ENCODE measurements around the gene PSG6.
"Not testable (repeated sequence)": the region's sequence is repeated elsewhere in the genome, so short reads cannot be mapped to it uniquely, and the experiment has no call there.

PSG6 gene

DNA sequence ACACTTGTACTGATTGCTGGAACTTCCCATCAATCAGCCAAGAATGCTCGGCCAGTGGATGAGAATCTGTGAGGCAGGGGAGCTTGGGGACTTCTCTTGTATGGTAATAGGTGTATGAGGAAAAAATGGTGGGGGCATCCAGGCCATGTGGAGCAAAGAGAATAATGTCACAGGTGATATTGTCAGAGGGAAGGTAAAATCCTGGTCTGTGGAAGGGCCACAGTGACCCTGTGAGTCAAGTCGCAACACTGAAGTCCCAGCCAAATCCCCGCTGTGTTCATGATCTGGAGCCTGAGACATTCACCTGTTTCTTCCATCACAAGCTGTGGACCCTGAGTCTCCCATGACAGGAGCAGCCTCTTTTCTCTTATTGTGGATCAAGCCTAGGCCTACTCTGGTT lies 11.2 kb upstream of the PSG6 start:
- no peak for TF ChIP-seq CTCF (IDR thresholded peaks at IDR 0.05; ENCODE audit: unreplicated experiment in 3 of 3)
- H3K4me3 Mint-ChIP-seq, result no peak overlapping the region
- H3K4me1 Mint-ChIP-seq, result no peaks in the 10 kb centered on the region
- no peak overlapping the region for H3K27ac Mint-ChIP-seq
- H3K36me3 Mint-ChIP-seq (ENCODE audit: low read depth), result no peaks in the 10 kb centered on the region
- H3K27me3 Mint-ChIP-seq (ENCODE audit: low read depth), result no peaks in the 10 kb centered on the region
- peaks cover 50% of the 10 kb centered on the region for H3K9me3 Mint-ChIP-seq

- H3K36me3 Mint-ChIP-seq (ENCODE audit: low read depth), result no peaks in the 10 kb centered on the region
- no peak for TF ChIP-seq CTCF (IDR thresholded peaks at IDR 0.05; ENCODE audit: unreplicated experiment in 3 of 3)
- H3K4me3 Mint-ChIP-seq, result no peak overlapping the region
- peaks cover 46% of the 10 kb centered on the region for H3K9me3 Mint-ChIP-seq
- H3K27me3 Mint-ChIP-seq (ENCODE audit: low read depth), result no peaks in the 10 kb centered on the region
- H3K27ac Mint-ChIP-seq, result no peak overlapping the region
- H3K4me1 Mint-ChIP-seq, result no peaks in the 10 kb centered on the region
Measured at GRCh38 chr19:42926781-42927180, 9.1 kb upstream of the PSG6 start.

DNA sequence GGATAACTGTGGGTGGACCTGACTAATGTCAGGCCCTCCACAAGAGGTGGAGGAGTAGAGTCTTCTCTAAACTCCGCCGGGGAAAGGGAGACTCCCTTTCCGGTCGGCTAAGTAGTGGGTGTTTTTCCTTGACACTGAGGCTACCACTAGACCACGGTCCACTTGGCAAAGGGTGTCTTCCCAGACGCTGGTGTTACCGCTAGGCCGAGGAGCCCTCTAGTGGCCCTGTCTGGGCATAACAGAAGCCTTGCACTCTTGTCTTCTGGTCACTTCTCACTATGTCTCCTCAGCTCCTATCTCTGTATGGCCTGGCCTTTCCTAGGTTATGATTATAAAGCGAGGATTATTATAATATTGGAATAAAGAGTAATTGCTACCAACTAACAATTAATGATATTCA lies 5.4 kb upstream of the PSG6 start:
- H3K4me1 Mint-ChIP-seq; H3K27ac Mint-ChIP-seq; H3K27me3 Mint-ChIP-seq (ENCODE audit: low read depth); H3K36me3 Mint-ChIP-seq (ENCODE audit: low read depth); H3K4me3 Mint-ChIP-seq: not testable (repeated sequence)
- H3K9me3 Mint-ChIP-seq, result peaks cover 47% of the 10 kb centered on the region

DNA sequence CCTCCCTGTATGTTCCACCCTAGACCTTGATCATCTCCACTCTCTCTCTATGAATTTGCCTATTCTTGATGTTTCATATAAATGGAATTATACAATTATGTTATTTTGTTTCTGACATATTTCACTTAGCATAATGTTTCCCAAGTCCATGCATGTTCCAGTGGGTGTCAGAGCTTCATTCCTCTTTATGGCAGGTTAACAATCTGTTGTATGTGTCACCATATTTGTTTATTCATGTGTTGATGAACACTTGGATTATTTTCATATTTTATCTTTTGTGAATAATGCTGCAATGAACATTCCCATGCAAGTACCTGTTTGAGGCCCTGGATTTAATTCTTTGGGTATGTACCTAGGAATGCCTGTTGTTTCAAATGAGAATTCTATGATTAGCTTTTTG lies 3.3 kb upstream of the PSG6 start:
- H3K4me3 Mint-ChIP-seq; H3K36me3 Mint-ChIP-seq (ENCODE audit: low read depth); H3K4me1 Mint-ChIP-seq; H3K27ac Mint-ChIP-seq; H3K27me3 Mint-ChIP-seq (ENCODE audit: low read depth): not testable (repeated sequence)
- H3K9me3 Mint-ChIP-seq, result peaks cover 45% of the 10 kb centered on the region

GRCh38 chr19:42919757-42920079 lies 2.0 kb upstream of the PSG6 start:
- peaks cover 44% of the 10 kb centered on the region for H3K9me3 Mint-ChIP-seq
- no peak for TF ChIP-seq CTCF (IDR thresholded peaks at IDR 0.05; ENCODE audit: unreplicated experiment in 3 of 3)
- H3K4me1 Mint-ChIP-seq, result no peaks in the 10 kb centered on the region

DNA sequence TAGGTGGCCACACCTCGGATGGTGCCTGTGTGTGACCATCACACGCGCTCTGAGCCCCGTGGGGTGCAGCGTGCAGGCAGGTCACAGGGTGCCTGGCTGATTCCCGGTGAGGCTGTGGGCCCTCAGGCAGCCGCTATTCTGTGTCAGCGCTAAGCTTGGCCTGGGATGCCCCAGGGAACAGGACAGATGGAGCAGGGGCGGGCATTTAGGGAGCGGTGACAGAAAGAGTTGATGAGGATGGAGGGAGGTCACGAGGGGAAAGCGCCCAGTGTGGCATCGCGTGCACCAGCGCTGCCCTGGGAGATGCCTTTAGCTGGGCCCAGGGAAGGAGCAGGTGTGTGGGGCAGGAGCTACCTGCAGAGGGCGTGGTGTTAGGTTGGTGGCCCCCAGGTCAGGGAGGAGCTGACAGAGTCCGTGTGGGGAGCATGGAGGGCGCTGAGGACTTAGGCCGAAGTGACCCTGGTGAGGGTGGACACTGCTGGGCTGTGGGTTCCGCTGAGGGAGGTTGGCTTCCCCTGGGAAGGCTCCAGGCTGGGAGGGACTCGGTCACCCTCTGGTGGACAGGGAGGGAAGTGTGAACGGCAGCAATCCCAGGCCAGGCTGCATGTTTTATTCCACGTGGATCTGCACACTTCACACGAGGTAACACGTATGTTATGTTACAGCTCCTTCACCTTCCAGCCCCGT lies 1.5 kb upstream of the PSG6 start:
- not testable (repeated sequence) for H3K27me3 Mint-ChIP-seq (ENCODE audit: low read depth); H3K36me3 Mint-ChIP-seq (ENCODE audit: low read depth); H3K4me3 Mint-ChIP-seq; H3K27ac Mint-ChIP-seq; H3K4me1 Mint-ChIP-seq
- H3K9me3 Mint-ChIP-seq, result peaks cover 44% of the 10 kb centered on the region

More at GRCh38 chr19:42919757-42920079, 2.0 kb upstream of the PSG6 start:
- Mint-ChIP-seq H3K4me3 (no peak overlapping the region), H3K36me3 (ENCODE audit: low read depth) (no peaks in the 10 kb centered on the region), H3K27me3 (ENCODE audit: low read depth) (no peaks in the 10 kb centered on the region), H3K27ac (no peak overlapping the region)

GRCh38 chr19:42918377-42919069 lies 829 bp upstream of the PSG6 start:
- H3K27ac Mint-ChIP-seq; H3K4me3 Mint-ChIP-seq; H3K36me3 Mint-ChIP-seq (ENCODE audit: low read depth); H3K27me3 Mint-ChIP-seq (ENCODE audit: low read depth); H3K4me1 Mint-ChIP-seq: not testable (repeated sequence)
- peaks cover 47% of the 10 kb centered on the region for H3K9me3 Mint-ChIP-seq

DNA sequence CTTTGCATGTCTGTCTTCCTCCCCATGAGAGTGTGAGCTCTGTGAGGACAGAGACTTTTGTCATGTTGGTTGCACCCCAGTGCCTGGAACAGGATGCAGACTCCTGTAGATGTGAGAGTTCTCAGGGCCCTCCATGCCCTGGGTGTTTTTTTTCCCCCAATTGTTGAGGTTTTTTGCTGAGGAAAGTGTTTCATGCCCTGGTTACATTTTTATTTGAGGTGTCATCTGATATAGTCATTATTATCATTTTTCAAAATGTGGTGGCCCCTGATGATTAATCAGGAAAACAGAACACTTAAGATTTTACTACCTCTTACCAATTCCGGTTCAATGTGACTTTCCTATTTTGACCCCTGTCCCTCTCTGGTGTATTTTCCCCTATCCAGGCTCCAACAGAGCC lies 763 bp downstream of the PSG6 start:
- H3K4me3 Mint-ChIP-seq; H3K27ac Mint-ChIP-seq; H3K36me3 Mint-ChIP-seq (ENCODE audit: low read depth); H3K27me3 Mint-ChIP-seq (ENCODE audit: low read depth); H3K4me1 Mint-ChIP-seq: not testable (repeated sequence)
- H3K9me3 Mint-ChIP-seq, result peaks cover 48% of the 10 kb centered on the region

- not testable (repeated sequence) for H3K36me3 Mint-ChIP-seq (ENCODE audit: low read depth); H3K27me3 Mint-ChIP-seq (ENCODE audit: low read depth); H3K27ac Mint-ChIP-seq; H3K4me3 Mint-ChIP-seq; H3K4me1 Mint-ChIP-seq
- H3K9me3 Mint-ChIP-seq, result peaks cover 57% of the 10 kb centered on the region
Measured at GRCh38 chr19:42913516-42913915, 4.2 kb downstream of the PSG6 start.

- not testable (repeated sequence) for H3K27me3 Mint-ChIP-seq (ENCODE audit: low read depth); H3K36me3 Mint-ChIP-seq (ENCODE audit: low read depth); H3K4me3 Mint-ChIP-seq; H3K4me1 Mint-ChIP-seq; H3K27ac Mint-ChIP-seq
- peaks cover 52% of the 10 kb centered on the region for H3K9me3 Mint-ChIP-seq
Measured at GRCh38 chr19:42912941-42913340, 4.8 kb downstream of the PSG6 start.

DNA sequence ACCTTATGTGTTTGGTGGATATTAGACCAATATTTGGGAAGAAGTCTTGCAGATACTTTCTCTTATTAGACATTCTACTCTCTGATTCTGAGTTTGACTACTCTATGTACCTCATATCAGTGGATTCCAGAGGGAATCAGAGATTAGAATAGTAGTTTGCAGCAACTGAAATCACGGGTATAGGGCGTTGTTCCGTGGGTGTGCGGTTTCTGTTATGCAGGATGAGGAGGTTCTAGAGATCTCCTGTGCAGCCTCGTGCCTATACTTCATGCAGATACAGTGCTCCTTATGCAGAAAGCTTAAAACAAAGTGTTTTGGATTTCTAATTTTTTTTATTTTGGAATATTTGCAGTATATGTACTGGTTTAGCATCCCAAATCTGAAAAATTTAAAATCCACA lies 6.0 kb downstream of the PSG6 start:
- H3K36me3 Mint-ChIP-seq (ENCODE audit: low read depth); H3K27me3 Mint-ChIP-seq (ENCODE audit: low read depth); H3K27ac Mint-ChIP-seq; H3K4me1 Mint-ChIP-seq; H3K4me3 Mint-ChIP-seq: not testable (repeated sequence)
- H3K9me3 Mint-ChIP-seq, result peaks cover 54% of the 10 kb centered on the region

- not testable (repeated sequence) for H3K4me1 Mint-ChIP-seq; H3K4me3 Mint-ChIP-seq; H3K36me3 Mint-ChIP-seq (ENCODE audit: low read depth); H3K27me3 Mint-ChIP-seq (ENCODE audit: low read depth); H3K27ac Mint-ChIP-seq
- H3K9me3 Mint-ChIP-seq, result peaks cover 51% of the 10 kb centered on the region
Measured at GRCh38 chr19:42906162-42906561, 11.5 kb downstream of the PSG6 start.

All from nephron (organoid).